GM11168 (cell line): ENCODE results near the gene PRELID2.
"Not testable (repeated sequence)": the region's sequence is repeated elsewhere in the genome, so short reads cannot be mapped to it uniquely, and the experiment has no call there.

Experiments used
- in situ Hi-C: fragments of 300-500 bp; cut with MboI; formaldehyde crosslinking; loops from one replicate; pipeline ENCODE4 v1.12.0; 2022; ENCODE audit warnings: low sequenced_read_pairs; ENCODE audit not compliant: unreplicated experiment

The PRELID2 gene

DNA sequence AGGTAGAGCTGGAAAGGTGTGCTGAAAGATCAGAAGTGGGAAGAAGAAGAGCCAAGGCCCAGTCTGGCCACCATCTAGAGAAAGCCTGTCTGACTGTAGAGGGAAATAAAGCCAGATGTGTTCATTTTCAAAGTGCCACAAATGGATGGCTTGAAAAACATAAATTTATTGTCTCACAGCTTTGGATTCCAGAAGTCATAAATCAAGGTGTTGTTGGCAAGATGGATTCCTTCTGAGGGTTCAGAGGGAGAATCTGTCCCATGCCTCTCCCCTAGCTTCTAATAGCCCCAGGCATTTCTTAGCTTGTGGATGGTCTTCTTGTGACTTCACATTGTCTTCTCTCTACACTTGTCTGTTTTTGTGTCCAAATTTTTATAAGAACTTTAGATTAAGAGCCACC lies 6.2 kb upstream of the PRELID2 start:
- in situ Hi-C loops = no loop called here

- in situ Hi-C loops = no loop called here
Observed at GRCh38 chr5:145840458-145841132, 5.5 kb upstream of the PRELID2 start.

DNA sequence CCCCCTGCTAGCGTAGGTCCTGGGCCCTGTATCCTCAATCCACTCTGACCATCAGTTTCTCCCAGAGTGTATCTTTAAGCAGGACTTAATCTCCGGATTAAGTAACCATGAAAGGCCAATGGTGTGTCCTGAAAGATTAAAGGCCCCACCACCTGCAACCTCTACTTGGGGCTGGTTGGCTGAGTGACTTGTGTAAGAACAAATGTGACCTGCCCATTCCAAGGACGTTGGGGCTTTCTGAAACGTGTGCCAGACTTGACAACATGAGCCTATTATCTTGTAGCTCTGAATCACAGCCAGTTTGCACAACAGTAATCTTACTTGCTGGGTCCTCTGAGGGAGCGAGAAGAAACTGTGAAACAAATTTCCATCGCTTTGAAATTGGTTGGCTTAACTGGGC lies 3.1 kb upstream of the PRELID2 start:
- in situ Hi-C loops = no loop called here

DNA sequence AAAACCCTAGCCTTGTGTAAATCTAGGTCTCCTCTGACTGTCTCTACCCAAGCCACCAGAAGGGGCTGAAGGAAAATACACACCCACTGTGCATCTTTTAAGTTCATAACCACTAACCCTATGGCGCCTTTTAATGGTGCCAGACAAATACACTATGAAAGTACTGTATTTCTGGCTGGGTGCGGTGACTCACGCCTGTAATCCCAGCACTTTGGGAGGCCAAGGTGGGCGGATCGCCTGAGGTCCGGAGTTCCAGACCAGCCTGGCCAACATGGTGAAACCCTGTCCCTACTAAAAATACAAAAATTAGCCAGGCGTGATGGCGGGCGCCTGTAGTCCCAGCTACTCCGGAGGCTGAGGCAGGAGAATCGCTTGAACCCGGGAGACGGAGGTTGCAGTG lies 1.1 kb upstream of the PRELID2 start:
- in situ Hi-C loops = not testable (repeated sequence)

- in situ Hi-C loops = no loop called here
Observed at GRCh38 chr5:145835848-145836239, 702 bp upstream of the PRELID2 start.

- in situ Hi-C loops = no loop called here
Observed at GRCh38 chr5:145834554-145834916, 607 bp downstream of the PRELID2 start.

- in situ Hi-C loops = no loop called here
Observed at GRCh38 chr5:145833631-145834200, 1.4 kb downstream of the PRELID2 start.

- in situ Hi-C loops = no loop called here
Observed at GRCh38 chr5:145830594-145830993, 4.5 kb downstream of the PRELID2 start.

- in situ Hi-C loops = no loop called here
Observed at GRCh38 chr5:145829708-145830361, 5.3 kb downstream of the PRELID2 start.

- in situ Hi-C loops = no loop called here
Observed at GRCh38 chr5:145826895-145827674, 8.1 kb downstream of the PRELID2 start.

- in situ Hi-C loops = no loop called here
Observed at GRCh38 chr5:145825751-145826180, 9.4 kb downstream of the PRELID2 start.

DNA sequence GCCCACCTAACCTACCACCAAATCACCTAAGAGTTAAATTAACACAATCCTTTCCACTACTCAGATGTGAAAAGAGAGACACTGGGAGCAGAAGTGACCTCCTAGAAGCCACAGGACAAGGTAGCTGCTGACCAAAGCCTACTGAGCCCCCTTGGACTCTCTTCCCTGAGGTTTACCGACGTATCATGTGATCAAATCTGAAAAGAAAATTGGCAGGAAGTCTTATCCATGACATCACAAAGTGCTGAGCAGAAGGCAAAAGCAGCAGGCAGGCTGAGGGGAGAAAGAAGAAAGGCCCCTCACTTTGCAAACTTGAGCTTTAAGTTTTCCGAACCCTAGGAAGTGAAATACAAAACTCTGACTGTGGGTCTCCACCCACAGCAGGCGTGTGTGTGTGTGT lies 11.1 kb downstream of the PRELID2 start:
- in situ Hi-C loops = no loop called here

DNA sequence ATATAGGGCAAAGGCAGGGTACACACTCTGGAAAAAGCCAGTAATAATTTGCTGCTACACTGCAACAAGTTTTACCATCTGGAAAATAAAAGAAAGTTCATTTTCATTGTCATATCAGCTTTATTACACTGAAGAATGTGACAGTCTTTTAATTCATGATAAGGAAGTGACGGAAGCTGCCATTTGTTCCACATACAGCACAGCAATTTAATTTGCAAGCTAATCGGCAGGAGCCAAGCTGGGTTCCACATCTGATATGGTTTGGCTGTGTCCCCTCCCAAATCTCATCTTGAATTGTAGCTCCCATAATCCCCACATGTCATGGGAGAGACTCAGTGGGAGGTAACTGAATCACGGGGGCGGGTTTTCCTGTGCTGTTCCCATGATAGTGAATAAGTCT lies 16.5 kb downstream of the PRELID2 start:
- in situ Hi-C loops = no loop called here

DNA sequence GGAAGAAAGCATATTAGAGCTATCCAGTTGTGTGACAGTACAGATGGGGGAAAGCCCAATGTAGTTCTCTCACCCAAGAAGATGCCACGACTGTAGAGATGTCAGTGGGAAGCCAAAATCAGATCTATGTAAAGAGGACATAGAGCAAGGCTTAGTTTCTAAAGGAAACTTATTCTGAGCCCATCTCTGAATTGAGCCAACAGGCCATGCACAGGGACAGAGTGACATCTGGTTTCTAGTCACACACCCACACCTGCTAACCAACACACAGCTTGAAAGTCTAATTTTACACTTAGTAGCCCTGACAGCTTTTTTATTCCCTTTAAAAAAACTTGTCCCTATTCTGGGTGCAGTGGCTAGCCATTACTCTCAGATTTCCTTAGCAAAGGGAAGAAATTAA lies 22.3 kb downstream of the PRELID2 start:
- in situ Hi-C loops = no loop called here

GRCh38 chr5:145811834-145812625 lies 23.1 kb downstream of the PRELID2 start:
- in situ Hi-C loops = no loop called here

- in situ Hi-C loops = no loop called here
Observed at GRCh38 chr5:145806923-145807322, 28.2 kb downstream of the PRELID2 start.

DNA sequence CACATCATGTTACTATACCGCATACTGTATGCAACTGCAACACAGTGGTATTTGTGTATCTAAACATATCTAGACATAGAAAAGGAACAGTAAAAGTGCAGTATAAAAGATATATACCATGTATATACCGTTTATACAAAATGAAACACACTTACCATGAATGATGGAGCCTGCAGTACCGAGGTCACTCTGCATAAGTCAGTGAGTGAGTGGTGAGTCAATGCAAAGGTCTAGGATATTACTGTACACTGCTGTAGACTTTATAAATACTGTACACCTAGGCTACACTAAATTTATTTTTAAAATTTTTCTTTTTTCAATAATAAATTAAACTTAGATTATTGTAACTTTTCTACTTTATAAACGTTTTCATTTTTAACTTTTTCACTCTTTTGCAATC lies 29.3 kb downstream of the PRELID2 start:
- in situ Hi-C loops = no loop called here

- in situ Hi-C loops = no loop called here
Observed at GRCh38 chr5:145804701-145805100, 30.4 kb downstream of the PRELID2 start.

DNA sequence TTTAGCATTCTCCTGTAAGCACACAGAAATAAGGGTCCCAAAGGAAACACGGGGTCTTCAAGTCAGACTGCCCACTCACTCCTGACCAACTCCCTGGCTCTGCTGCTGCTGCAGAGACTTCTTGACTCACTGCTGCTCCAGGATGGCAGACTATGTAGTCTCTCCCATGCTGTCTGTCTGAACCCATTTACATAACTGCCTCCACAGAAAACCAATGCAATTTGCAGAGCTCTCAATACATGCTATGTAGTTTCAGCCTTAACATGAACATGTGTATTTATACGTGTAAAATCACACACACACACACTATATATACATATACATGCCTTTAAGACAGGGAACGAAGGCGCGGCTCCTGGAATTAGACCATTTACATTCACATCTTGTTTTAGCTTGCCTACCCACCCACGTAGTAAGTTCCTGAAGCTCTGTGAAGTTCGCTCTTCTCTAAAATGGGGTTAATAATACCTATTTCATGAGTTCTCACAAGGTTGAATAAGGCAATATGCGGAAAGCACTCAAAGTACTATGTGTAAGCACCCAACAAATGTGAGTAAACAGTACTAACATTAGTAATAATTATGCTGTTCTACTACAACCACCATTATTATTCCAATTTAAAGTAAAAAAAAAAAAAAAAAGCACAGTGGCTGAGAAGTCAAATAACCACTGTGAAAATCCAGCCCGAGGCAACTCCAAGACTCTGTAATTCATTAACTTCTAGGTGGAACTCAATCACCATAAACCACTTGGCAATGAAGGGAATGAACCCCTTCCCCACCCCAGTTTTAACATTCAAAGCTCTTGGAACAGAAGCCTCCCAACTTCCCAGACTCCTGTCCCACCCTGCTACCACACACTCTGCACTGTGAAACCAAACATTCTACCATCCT lies 31.8 kb downstream of the PRELID2 start:
- in situ Hi-C loops = no loop called here
